HG02973 (cell line): ENCODE data around the gene BMF.
"Not testable (repeated sequence)": the region's sequence is repeated elsewhere in the genome, so short reads cannot be mapped to it uniquely, and the experiment has no call there.

Experiments
- ATAC-seq: cut with Tn5 transposase; IDR thresholded peaks from one replicate; pipeline ENCODE4 v1.9.1; 2021; ENCODE audit warnings: moderate library complexity; ENCODE audit not compliant: unreplicated experiment

BMF gene

DNA sequence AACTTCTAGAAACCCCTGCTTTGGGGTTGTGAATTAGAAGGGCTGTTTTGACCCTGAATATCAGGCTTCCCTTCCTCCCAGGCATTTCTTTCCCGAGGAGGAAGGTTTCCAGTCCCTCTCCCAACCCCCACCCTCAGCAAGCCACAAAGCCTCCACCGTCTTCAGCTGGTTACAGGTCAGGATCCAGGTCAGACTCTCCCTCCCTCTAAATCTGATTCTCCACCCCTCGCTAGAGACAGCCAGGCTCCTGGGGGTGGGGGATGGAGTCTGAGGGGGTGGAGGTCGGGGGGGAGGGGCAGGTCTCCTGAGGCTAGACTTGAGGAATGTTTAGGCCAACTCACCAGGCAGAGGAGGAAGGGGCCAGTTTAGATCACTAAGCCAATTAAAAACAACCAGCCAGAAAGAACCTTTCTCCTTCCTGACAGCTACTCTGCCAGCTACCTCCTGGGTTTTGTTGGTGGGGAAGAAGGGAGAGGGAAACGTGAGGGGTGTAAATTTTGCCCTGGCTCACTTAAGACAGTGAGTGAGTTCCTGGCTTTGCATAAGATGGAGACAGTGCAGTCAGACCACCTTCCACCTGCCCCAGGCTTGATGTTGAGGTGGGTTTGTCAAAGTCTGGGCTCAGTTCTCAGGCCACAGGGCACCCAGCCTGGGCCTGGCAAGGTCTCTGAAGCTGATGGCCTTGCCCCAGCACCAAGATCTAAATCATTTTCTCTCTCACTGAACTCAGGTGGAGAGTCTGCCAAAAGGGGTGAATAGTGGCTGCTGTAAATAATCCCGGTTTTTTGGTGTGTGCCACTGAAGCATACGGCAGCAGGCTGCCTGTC is 19.5 kb downstream of the BMF start:
- ATAC-seq, result no peak

DNA sequence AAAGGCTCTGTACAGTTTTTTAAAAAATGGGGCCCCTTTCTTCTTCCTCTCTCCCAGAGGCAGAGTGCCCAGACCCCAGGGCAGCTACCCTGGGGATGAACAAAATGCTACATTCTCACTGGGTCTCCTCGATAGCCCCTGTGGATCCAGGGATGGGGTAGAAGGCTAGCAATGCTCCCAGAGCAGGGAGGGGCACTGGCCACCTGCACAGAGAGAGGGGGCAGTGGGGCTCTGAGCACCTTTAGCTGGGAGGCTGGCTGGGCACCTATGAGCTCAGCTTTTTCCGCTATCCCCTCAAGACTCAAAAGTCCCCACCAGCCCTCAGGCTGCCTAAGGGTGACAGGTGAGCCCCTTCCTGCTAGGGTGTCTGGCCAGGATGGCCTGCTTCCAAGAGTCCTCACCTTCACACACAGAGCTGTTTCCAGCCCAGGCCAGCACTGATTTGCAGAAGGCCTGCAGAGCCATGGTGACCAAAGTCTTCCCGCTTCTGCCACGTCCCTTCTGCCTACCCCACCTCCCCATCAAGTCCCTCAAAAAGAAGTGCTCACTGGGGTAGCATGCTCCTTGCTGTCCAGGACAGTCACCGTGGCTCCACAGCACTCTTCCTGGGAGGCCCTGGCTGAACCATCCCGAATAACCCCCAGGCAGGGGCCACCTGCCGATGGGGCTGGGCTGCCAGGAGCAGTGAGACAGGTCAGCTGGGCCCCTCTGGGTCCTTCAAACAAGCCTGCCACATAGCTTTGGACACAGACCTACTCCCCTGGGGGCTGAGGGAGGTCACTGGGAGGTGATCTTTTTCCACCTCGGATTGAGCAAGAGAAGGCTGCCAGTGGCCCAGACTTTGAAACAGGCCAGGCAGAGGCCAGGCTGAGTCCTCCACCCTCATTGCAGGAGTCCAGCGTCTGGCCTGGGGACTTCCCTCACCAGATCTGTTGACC is 20.4 kb downstream of the BMF start:
- no peak for ATAC-seq

DNA sequence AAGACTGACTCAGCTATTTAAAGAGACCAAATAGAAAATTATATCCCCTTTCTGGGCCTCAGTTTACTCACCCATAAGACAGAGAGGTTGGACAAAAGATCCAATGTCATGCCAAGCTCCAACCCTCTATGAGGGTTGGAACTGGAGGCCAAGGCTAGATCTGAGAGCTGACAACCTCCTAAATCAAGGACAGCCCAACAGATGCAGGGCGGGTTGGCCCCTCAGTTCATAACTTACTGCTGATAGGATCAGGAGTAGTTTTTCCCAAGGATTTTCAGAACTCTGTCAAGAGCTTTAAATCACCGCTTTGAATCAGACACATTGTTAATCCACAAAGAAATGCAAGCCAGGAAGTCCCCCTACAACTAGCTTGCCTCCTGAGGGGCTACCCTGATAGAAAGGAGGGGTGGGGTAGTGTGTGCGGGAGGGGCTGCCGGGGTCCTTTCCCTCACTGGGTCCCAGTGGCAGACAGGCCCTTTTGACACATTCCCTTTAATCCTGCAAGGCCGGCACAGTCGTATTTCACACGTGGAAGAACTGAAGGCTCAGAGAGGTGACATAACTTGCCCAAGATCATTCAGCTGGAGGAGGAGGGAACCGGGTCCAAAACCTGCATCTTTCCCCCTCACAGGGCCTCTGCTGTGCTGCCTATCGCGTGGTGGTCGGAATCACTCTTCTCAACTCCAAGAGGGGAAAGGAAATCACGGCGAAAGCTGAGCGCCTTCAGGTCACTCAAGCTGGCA is 21.4 kb downstream of the BMF start:
- no peak for ATAC-seq

DNA sequence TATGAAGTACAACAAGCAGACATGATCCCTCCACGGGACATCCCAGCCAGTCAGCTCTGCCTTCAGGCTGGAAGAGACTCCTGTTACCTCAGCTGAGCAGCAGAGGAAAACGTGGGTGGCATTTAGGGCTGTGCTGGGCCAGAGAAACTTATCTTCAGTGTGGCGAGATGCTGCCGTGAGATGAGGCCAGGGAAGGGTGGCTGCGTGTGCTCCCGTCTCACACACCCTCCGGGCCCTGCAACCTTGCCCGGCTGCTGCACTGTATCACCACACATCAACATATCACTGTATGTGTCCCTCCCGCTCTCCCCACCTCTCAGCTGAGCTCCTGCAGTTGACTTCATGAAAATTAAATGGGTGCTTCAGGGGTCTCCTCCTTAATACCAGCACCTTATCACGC is 23.4 kb downstream of the BMF start:
- no peak for ATAC-seq

DNA sequence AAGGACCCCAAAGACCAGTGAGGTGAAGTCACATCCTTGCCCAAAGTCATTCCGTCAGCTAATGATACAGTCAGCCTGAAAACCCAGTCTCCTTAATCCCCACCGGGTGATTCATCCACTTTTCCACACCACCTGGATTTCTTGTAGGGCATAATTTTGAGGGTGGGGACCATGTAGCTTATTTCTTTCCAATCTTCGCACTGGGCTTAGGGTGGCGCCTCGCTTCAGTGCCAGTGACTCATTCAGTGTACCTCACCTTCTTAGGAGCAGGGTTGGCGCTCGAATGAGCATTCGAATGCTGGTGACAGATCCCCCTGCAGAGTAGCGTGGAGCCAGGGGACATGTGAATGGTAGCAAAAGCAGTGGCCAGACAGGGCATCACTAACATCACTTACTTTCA is 24.0 kb downstream of the BMF start:
- no peak for ATAC-seq

DNA sequence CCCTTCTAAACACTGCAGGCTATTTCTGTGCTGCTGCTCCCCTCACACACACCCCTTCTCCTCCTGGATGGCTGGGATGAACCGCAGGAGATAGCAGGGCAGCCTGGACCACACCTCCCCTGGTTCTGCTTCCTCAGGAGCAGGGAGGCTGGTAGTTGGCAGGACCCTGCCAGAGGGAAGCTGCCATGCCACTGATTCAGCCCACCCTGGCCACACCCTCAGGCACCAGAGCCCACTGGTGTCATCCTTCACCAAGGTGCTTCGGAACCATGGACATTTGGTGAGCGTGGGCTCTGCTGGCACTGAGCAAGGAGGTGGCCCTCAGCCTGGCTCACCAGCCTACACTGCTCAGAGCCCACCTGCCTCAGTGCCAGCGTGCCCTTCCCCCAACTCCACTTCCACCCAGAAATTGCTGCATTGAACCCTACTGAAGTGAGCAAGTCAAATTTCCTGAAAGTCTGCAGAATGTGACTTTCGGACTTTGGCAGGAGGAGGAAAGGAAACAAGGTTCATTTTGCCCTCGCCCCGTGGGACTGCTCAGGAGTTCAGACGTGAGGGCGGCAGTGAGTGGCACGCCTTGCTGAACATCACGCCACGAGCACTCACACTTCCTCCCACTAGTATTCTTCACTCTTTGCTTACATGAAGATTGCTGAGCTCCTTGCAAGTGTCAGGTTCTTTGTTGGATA is 26.3 kb downstream of the BMF start:
- ATAC-seq, result no peak

DNA sequence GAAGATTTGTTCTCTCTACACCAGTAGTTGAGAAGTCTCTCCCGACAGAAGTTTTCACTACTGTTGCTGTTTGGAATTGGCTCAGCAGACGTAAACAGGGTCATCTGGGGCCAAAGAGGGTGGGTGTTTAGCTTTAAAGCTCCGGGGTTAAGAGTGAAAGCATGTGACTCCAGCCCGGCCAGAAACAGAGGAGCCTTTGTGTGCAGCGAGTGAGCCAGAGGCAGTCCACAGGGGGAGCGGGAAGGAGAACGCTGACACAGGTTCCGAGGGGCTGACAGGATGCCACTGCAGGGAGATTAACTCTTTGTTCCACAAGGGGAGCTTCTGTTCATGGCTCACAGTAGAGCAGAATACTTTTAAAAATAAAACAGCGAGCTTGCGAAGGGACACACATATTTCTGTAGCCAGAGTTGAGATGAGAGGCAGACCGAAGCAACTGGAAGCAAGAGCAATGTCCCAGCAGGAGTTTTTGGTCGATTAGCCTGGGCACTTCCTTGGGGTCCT is 26.9 kb downstream of the BMF start:
- ATAC-seq, result no peak

DNA sequence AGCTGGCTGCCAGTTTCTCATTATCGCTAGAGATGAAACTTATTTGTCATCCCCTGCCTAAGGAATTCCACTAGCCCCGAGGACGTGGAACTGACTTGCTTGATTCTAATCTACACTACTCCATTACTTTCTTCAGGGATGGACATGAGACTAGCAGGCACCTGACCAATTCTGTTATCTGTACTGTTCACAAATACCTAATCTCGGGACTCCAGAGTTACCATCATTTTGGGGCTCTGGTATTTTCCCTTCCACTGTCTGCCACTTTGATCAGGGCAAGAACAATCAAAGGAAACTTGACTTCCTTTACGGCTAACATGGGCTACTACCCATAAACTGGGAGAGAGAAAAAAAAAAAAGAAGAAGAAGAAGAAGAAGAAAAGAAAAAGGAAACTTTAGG is 27.8 kb downstream of the BMF start:
- no peak for ATAC-seq

DNA sequence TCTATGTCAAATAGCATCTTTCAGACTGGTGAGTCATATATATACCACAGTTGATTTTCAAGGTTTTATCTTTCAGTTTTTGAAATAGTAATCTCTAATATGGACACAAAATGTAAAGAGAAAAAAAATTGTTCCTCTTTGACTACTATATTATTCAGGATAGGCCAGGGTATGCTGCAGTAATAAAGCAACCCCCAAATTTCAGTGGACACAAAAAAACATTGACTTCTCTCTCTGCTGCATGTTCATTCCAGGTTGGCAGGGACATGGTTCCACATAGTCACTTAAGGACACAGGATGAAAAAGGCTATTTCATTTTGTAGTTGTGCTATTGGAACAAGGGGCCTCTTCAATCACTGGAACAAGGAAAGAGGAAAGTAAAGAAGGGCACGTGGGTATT is 28.6 kb downstream of the BMF start:
- no peak for ATAC-seq

DNA sequence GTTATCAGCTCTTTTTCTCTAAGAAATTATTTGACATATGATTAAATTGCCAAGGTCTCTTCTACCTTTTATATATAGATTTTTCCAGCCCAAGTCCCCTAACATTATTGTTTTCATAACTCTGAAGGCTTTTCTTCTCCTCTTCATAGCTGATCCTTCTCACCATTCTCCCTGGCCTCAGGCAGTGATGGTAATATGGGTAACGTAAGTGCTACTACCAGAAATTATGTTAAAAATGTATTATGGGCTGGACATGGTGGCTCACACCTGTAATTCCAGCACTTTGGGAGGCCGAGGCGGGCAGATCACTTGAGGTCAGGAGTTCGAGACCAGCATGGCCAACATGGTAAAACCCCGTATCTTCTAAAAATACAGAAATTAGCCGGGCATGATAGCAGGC is 29.2 kb downstream of the BMF start:
- ATAC-seq, result no peak

DNA sequence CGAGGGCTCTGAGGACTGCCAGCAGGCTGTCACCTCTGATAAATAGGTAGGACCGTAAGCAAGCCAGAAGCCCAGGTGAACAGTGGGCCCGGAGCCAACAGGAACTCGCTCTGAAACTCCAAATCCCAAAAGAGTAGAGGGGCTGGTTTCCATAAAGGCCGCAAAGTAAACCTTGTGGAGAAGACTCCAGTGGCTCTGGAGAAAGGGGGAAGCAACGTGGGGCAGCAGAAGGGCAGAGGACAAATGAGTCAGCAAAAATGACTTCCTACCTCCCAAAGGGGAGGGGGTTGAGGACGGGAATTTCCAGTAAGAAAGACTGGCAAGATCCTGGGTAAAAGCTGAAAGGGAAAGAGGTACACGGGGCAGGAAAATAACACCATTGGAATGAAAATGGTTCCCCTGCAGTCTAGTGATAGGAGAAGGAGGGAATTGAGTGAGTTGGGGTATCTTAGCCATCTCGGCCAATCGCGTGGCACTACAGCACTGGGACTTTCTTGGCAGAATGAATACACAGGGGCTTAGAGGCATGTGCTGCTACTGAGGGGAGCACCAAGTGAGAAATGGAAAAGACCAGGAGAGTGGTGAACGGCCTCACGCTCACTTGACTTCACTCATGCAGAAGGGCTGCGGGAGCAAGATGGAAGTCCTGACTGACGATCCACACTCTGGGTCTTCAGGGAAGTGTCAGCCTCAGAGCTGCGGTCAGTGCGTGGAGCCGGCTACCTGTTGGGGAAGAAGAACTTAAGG is 33.2 kb downstream of the BMF start:
- ATAC-seq, result no peak

DNA sequence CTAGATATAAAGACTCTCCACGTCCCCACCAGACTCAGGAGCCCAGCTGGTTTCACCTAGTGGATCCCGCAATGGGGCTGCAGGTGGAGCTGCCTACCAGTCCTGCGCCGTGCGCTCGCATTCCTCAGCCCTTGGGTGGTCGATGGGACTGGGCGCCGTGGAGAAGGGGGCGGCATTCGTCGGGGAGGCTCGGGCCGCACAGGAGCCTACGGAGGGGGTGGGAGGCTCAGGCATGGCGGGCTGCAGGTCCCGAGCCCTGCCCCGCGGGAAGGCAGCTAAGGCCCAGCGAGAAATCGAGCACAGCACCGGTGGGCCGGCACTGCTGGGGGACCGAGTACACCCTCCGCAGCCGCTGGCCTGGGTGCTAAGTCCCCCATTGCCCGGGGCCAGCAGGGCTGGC is 34.0 kb downstream of the BMF start:
- ATAC-seq, result not testable (repeated sequence)

DNA sequence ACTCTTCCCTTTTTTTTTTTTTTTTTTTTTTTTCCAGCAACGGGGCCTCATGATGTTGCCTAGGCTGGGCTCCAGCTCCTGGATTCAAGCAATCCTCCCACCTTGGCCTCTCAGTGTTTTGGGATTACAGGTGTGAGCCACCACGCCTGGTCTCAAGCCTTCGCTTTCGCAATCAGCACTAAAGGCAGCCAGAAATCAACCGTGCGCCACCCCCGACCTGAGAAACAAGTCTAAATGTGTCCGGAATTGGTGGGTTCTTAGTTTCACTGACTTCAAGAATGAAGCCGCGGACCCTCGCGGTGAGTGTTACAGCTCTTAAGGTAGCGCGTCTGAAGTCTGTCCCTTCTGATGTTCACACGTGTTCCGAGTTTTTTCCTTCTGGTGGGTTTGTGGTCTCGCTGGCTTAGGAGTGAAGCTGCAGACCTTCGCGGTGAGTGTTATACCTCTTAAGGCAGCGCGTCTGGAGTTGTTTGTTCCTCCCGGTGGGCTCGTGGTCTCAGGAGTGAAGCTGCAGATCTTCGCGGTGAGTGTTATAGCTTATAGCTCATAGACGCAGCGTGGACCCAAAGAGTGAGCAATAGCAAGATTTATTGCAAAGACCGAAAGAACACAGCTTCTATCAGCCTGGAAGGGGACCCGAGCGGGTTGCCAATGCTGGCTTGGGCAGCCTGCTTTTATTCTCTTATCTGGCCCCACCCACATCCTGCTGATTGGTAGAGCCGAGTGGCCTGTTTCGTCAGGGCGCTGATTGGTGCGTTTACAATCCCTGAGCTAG is 34.8 kb downstream of the BMF start:
- ATAC-seq, result not testable (repeated sequence)

DNA sequence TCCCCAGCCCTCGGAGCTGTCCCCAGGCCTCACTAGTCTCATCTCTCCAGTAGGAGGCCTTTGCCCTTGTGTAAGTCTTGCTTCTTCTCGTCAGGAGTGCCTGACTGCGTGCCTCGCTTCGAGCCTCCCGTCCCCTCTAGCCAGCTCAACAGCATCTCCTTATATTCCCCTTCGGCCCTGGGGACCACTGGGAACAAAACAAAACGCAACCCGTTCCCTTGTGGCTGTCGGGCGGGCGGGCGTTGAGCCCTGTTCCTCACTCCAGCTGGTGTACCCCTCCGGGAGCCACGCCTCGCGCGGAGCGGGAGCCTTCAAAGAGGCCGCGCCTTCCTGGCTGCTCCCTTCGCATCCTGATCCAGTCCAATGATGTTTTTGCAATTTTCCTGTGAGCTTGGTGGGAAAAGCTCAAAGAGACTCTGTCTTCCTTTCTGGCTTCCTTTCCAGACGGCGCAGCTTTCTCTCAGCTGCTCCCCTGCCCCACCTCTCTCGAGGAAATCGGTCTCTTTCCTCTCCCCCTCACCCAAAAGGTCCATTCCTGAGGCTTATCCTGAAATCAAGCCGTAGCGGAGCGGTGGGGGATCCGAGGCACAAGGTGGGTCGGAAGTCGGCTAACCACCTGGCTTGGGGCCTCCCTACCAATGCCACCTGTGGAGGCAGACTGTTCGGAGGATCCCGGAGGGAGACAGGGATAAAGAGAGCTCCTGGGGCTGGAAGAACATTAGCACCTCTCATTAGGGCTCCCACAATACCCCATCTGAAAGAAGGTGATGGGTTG is 36.3 kb downstream of the BMF start:
- no peak for ATAC-seq

DNA sequence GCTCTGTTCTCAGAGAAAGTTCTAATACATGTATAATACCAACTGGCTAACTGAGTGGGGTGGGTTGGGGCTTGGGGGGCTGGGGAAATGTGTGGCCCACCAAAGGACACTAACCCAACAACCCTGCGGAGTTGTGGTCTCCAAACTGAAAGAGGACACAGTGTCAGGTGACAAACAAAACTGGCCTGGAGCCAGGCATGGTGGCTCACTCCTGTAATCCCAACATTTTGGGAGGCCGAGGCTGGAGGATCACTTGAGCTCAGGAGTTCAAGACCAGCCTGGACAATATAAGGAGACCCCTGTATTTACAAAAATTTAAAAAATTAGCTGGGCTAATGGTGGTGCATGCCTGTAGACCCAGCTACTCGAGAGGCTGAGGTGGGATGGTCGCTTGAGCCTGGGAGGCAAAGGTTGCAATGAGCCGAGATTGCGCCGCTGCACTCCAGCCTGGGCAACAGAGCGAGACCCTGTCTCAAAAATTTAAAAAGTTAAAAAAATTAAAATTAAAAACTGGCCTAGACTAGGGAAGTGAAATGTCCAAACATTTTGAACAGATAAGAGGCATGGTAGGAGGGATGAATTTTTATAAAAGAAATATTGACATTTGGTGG is 38.0 kb downstream of the BMF start:
- no peak for ATAC-seq

DNA sequence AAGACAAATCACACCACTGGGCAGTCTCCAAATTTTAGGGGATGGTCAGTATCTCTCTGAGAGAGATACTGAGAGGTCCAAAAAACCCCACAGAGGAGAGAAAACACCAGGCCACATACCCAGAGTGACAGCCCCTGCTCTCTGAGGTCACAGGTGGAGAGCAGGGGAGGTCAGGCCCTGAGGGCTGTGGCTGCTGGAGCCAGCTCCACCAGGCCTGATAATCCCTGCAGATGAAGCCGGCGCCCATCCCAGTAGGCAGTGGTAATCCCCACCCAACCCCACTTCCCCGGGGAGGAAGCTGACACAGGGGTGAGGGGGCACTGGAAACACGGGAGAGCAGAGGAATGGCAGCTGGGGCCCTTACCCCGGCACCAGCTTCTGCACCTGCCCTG is 38.5 kb downstream of the BMF start:
- ATAC-seq, result no peak

DNA sequence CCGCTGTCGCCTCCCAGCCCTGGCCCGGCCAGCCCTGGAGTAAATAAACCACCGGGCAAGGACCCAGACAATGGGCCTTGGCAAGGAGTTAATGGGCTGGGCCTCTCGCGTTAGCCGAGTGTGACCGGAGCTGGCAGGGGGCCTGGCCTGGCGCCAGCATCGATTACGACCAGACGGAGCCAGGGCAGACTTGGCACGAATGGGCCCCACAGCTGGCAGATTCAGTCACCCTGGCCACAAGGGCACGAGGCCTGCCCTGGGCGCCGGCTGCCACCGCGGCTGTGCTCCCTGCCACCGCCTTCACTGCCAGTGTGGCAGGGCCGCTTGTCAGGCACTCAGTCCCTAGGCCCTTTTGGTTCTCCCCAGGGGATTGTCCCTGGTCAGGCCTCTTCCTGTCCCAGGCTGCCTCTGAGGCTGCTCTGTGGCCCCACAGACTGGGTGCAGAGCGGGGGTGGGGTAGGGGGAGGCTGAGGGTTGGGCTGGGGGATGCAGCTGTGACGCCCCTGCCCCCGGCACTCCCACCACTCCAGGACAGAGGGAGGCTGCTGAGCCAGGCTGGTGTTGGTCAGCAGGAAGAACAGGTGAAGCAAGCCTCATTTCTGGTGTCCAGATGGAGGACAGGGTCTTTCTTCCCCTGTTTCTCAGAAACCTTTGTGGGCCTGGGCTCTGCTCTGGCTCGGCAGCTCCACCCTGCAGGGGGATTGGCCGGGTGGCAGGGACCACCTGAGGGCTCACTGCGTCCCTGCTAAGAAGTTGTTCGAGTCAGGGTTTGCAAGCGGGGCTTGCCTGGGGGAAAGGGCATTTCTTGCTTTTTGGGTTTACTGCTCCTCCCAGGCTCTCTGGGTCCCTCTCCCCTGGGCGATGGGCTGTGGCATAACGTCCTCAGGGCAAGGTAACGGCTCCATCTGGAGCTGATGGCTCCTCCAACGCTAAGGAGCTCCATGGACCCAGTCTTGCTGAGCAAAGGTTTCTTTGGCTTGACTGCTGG is 39.2 kb downstream of the BMF start:
- ATAC-seq, result peak; percentile 49
